Activated CD8-positive, alpha-beta memory T cell treated with anti-CD3 and anti-CD28 coated beads for 4 hours (primary cell): ENCODE data around the gene PCSK6.

Source experiments
- DNase-seq, 2 donors: peaks; one replicate each; pipeline ENCODE4 v3.0.0-alpha.2; 2020; ENCODE audit warnings: low read depth in 2 of 2

Gene PCSK6

GRCh38 chr15:101401286-101401685 lies 88.2 kb downstream of the PCSK6 start:
- no peak for DNase-seq

- no peak for DNase-seq
These were observed 90.1 kb downstream of the PCSK6 start for GRCh38 chr15:101399431-101399830.

- no peak for DNase-seq
These were observed 91.3 kb downstream of the PCSK6 start for GRCh38 chr15:101398247-101398646.

GRCh38 chr15:101397521-101398003 lies 91.9 kb downstream of the PCSK6 start:
- no peak for DNase-seq

GRCh38 chr15:101396484-101397261 lies 92.8 kb downstream of the PCSK6 start:
- no peak for DNase-seq

- no peak for DNase-seq
These were observed 94.9 kb downstream of the PCSK6 start for GRCh38 chr15:101394654-101395053.

- DNase-seq: no peak
These were observed 95.4 kb downstream of the PCSK6 start for GRCh38 chr15:101394056-101394630.

- DNase-seq: no peak
These were observed 96.3 kb downstream of the PCSK6 start for GRCh38 chr15:101393172-101393571.

GRCh38 chr15:101391981-101392640 lies 97.4 kb downstream of the PCSK6 start:
- no peak for DNase-seq

GRCh38 chr15:101391431-101391830 lies 98.1 kb downstream of the PCSK6 start:
- DNase-seq: no peak

GRCh38 chr15:101390462-101390861 lies 99.0 kb downstream of the PCSK6 start:
- no peak for DNase-seq

GRCh38 chr15:101390060-101390459 lies 99.4 kb downstream of the PCSK6 start:
- DNase-seq: no peak

- DNase-seq: no peak
These were observed 100.1 kb downstream of the PCSK6 start for GRCh38 chr15:101389362-101389761.

- no peak for DNase-seq
These were observed 101.5 kb downstream of the PCSK6 start for GRCh38 chr15:101388046-101388445.

GRCh38 chr15:101387574-101387973 lies 101.9 kb downstream of the PCSK6 start:
- DNase-seq: no peak

GRCh38 chr15:101386967-101387366 lies 102.5 kb downstream of the PCSK6 start:
- no peak for DNase-seq

- no peak for DNase-seq
These were observed 103.5 kb downstream of the PCSK6 start for GRCh38 chr15:101386006-101386405.

GRCh38 chr15:101384276-101384675 lies 105.2 kb downstream of the PCSK6 start:
- no peak for DNase-seq

- DNase-seq: no peak
These were observed 107.0 kb downstream of the PCSK6 start for GRCh38 chr15:101382544-101382943.

GRCh38 chr15:101381671-101382212 lies 107.8 kb downstream of the PCSK6 start:
- no peak for DNase-seq

- no peak for DNase-seq
These were observed 109.4 kb downstream of the PCSK6 start for GRCh38 chr15:101380146-101380545.

- DNase-seq: no peak
These were observed 109.9 kb downstream of the PCSK6 start for GRCh38 chr15:101379647-101380046.

- no peak for DNase-seq
These were observed 110.6 kb downstream of the PCSK6 start for GRCh38 chr15:101378879-101379278.
